Stimulated activated CD8-positive, alpha-beta memory T cell treated with anti-CD3 and anti-CD28 coated beads, Interleukin-4, amount 100 ng/mL, for 4 hours (primary cell): ENCODE measurements around the gene SHD.

Experiments used
- DNase-seq, 2 donors: peaks; one replicate each; pipeline ENCODE4 v3.0.0-alpha.2; 2020; ENCODE audit warnings: low read depth in 2 of 2, low spot score in 1 of 2

Gene SHD

DNA sequence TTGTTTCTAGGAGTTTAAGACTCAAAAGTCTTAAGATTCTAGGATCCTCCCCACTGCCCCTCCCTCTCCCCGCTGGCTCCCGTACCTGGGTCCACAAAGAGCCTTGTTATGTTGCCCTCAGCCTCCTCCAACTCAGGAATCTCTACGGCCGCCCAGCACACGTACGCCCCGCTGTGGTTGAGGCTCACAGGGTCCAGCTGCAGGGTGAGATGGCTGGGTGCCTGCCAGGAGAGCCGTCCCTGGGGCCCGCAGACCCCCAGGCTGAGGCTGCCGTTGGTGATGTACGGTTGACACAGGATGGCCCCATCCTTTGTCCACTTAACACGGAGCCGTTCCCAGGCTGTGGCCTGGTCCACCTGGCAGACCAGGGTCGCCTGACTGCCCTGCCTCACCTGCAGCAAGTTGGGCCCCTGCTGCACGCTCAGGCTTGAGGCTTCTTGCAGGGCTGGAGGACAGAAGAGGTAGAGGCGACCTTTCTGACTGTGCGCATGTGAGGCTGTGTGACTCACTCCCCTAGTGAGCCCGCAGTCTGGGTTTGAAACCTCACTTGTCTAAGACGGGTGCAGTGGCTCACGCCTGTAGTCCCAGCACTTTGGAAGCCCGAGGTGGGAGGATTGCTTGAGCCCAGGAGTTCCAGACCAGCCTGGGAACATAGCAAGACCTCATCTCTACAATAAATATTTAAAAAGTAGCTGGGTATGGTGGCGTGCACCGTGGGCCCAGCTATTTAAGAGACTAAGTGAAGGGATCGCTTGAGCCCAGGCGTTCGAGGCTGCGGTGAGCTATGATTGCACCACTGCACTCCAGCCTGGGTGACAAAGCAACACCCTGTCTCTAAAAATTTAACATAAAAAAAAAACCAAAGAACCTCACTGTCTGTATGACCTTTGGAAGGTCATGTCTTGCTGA lies 19.1 kb downstream of the SHD start:
- DNase-seq = no peak

DNA sequence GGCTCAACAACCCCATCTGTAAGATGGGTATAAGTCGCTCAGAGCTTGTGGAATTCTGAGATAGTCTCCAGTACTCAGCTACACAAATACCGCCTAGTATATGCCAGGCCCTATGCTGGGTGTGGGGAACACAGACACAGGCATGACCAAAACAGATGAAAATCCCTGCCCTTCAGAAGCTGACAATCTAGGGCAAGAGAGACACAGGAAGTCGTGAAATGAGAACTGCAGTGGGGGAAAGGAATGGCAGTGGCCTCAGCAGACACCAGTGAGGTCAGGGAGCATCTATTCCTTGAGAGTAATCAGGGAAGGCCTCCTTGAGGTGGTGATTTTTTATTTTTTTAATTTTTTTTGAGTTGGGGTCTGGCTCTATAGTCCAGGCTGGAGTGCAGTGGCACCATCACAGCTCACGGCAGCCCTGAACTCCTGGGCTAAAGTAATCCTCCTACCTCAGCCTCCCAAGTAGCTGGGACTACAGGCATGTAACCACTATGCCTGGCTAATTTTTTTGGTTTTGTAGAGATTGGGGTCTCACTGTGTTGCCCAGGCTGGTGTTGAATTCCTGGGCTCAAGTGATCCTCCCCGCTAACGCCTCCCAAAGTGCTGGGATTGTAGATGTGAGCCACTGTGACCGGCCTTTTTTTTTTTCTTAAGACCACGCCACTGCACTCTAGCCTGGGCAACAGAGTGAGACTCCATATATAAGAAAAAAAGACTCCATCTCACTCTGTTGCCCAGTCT lies 19.9 kb downstream of the SHD start:
- no peak for DNase-seq

DNA sequence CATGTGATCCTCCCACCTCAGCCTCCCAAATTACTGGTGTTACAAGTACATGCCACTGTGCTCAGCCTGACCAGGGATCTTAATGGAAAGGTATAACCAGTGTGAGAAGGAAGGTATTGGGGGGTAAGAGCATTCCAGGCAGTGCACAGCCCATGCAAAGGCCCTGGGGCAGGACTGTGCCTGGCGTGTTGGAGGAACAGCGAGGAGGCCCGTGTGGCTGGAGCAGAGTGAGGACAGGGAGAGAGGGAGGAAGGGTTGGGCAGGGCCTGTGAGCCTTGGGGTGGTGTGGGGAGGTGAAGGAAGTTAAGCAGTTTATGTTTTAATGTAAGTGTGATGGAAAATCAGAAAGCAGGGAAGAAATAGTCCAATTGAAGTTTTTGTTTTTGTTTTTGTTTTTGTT lies 21.5 kb downstream of the SHD start:
- no peak for DNase-seq

DNA sequence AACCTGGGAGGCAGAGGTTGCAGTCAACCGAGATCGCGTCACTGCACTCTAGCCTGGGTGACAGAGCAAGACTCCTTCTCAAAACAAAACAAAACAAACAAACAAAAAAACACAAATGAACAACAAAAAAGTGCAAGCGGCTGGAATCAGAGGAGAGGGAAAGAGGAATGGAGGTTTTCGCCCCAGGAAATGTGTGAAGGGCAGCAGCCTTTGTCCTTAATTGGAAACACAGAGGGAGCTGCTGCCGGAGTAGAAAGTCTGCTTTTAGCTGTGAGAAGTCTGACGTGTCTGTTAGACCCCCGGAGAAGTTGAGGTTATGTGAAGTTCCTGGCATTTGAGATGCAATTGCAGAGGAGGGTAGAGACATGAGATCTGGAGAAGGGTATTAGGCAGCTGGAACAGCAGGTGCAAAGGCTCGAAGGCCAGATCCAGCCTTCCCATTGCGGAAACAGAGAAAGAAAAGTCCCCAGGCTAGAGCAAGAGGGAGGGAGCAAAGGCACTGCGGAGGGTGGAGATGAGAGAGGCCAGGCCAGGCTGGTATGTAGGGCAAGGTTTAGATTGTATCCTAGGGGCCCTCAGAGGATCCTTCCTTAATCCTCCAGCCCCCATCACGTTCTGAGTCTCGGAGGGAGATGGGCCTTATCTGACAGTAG lies 22.6 kb downstream of the SHD start:
- no peak for DNase-seq

DNA sequence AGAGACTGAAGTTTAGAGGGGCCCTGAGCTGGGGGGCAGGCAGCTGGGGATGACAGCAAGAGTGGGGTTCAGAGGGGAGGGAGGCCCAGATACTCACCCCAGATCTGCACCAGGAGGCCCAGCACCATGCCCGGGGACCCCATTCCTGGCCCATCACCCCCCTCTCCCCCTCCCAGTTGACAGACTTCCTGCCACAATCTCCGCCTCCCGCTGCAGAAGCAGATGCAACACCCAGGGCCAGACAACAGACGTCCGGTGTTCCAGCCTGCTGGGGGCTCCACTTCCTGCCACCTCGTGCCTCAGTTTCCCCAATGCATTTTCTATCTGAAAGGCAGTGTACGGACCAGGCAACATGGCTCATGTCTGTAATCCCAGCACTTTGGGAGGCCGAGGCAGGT lies 23.2 kb downstream of the SHD start, which contains the start of gene TMIGD2:
TMIGD2 (minus strand) TSS at position 147 of the 398 bp plus-strand sequence; CDS start at position 143, 4 bp downstream.
- DNase-seq = no peak

DNA sequence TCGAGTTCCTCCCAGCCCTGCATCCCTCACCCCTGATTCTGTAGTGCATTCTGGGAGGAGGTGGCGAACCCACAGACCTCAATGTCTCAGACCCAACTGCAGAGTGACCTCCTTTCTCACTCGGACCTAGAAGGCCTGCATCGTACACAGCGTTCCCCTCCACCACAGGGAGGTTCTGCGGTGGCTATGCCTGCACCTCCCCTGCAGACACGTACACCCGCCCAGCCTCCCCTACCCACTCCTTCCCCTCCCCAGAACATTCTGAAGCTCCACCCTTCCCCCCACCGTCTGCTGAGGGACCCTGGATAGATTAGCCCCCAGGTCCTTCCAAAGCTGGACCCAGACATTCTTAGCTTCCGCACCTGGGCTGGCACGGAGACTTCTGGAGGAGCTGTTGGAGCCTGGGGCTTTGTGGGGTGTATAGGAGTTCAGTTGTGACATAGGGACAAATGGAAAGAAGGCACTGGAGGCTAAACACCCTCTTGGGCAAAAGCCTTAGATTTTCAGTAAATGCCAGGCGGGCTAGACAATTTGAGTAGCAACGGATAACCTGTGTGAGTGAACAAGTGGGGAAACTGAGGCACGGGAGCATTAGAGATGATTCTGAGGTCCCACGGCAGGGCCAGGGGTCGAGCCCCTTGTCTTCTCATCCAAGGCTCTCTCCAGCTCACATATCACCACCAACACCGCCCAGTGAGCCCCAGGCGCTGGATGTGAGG lies 24.9 kb downstream of the SHD start:
- DNase-seq = no peak

DNA sequence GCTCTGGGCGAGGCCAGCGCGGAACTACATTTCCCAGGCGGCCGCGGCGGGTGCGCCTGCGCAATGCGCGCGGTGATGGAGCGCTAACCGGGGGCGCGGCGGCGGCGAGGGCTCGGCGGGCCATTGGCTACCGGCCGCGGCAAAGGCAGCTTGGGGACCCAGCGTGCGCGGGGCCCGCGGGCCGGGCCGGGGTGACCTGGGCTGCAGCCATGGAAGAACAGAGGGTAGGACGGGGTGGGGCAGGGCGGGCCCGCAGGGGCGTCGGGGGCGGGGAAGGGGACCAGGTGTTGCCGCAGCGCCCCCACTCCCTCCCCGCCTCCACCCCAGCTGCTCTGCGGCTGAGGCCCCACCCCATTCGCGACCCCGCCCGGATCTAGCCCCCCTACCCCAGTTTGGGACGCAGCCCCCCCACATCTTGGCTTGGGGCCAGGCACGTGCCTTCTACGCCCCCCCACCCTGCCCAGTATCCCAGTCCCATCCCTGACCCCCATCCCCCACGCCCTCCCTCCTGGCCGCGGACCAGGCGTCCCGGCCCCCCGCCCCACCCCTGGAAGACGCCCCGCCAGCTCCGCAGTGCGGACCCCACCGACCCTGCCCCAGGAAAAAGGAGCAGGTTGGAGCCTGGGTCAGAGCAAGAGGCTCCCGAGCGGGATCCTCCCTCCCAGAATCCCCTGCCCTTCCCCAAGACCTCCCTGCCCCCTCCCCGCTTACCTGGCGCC lies 25.6 kb downstream of the SHD start, which contains the start of gene FSD1:
FSD1 (plus strand) TSS at position 61 of the 719 bp plus-strand sequence; CDS start at position 210, 149 bp downstream.
- peak; percentile 24 to 27 for DNase-seq

DNA sequence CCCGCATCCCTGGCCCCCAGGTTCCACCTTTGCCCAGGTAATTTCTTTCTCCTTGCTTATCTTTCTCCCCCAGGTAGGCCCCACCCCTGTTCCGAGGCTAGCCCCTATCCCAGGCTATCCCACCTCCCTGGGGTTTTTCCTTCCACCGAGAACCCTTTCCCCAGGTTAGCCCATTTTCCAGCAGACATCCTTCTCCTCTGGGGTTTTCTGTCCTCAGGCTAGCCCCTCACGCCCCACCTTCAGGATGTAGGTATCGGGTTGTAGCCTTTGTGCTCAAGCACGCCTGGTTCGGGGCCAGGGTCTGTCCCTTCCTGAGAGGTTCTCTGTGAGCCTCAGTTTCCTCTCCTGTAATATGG lies 26.2 kb downstream of the SHD start:
- no peak for DNase-seq

DNA sequence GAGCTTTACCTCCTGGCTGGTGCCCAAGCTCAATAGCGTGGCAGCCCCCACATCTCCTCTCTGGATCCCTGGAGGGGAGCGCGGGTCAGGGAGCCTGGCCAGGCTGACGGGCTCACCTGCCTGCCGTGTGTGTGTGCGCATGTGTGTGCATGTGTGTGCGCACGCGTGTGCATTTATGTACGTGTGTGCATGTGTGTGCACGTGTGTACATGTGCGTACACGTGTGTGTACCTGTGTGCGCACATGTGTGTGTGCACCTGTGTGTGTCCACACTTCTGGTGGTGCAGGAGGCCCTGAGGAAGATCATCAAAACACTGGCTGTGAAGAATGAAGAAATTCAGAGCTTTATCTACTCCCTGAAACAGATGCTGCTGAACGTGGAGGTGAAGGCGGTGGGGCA lies 26.6 kb downstream of the SHD start:
- DNase-seq = no peak

DNA sequence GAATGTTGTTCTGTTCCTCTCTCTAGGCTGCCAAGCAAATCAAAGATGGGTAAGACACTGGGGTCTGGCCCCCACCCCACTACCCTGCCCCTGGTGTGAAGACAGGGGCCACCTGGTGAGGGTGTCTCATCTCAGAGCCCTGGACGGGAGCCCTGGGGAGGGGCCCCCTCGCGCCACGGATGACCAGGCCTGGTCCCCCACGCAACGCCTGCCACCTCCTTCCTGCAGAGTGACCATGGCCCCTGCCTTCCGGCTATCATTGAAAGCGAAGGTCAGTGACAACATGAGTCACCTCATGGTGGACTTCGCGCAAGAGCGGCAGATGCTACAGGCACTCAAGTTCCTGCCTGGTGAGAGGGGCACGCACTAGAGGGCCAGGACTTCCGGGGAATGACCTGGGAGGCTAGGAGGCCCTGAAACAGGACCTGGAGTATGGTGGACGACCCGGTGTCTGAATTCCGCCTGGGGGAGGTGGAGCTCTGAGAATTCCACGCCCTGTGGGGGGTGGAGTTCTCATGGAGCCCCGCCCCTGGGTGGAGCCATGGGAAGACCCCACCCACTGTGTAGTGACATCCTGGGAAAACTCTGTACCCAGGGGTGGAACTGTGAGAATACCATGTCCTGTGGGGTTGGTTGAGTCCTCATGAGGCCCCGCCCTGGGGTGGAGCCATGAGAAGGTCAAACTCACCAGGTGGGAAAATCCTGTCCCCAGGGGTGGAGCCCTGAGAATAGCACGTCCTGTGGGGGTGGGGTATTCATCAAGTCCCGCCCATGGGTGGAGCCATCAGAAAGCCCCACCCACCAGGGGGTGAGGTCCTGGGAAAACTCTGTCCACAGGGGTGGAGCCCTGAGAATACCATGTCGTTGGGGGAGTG lies 31.4 kb downstream of the SHD start:
- DNase-seq = no peak

DNA sequence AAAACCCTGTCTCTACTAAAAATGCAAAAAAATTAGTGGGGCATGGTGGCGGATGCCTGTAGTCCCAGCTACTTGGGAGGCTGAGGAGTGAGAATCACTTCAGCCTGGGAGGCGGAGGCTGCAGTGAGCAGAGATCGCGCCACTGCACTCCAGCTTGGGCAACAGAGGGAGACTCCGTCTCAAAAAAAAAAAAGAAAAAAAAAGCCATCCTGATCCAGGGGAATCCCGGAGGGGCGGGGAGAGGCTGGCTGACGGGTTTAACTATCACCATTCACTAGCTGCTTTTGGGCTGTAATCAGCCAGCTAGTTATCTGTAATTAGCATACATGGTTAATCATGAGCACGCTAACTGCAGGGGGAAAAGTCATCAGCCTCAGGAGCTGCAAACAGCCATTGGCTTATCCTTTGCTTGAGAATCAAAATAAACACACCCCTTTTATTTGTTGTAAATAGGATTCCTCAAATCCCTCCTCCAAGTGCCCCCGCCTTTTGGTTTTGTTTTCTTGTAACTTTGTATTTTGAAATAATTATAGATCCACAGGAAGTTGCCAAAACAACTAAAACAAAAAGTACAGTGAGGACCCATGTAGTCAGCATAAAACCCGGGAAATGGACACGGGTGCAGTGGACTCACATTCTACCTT lies 34.9 kb downstream of the SHD start:
- no peak for DNase-seq

DNA sequence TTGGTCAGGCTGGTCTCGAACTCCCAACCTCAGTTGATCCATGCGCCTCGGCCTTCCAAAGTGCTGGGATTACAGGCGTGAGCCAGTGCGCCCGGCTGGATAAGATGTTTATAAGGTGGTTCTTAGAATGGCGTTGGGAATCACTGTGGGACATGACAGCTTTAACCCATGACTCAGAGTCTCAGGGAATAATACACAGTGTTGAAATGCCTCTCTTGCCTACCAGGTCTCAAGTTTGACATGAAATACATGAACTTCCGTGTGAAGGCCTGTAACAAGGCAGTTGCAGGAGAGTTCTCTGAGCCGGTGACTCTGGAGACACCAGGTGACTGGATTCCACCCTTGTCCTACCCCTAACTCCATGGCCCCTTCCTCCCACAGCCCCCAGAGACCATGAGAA lies 37.9 kb downstream of the SHD start:
- no peak for DNase-seq

DNA sequence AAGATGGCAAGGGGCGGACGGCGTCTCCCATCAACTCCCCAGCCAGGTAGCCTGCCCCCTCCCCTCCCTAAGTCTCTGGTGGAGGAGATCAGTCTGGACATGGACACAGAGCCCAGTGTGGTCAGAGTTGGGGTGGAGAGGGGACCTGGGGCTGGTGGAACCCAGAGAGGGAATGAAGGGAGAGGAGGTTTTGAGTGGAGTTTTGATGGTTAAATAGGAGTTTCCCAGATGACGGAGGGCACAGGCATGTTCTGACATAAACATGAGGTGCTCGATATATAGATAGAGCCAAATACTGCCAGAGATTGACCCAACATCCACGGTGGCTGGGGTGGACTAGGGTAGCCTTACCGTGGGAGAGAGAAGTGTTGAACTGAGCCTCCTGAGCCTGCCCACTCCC lies 39.4 kb downstream of the SHD start:
- DNase-seq = no peak

DNA sequence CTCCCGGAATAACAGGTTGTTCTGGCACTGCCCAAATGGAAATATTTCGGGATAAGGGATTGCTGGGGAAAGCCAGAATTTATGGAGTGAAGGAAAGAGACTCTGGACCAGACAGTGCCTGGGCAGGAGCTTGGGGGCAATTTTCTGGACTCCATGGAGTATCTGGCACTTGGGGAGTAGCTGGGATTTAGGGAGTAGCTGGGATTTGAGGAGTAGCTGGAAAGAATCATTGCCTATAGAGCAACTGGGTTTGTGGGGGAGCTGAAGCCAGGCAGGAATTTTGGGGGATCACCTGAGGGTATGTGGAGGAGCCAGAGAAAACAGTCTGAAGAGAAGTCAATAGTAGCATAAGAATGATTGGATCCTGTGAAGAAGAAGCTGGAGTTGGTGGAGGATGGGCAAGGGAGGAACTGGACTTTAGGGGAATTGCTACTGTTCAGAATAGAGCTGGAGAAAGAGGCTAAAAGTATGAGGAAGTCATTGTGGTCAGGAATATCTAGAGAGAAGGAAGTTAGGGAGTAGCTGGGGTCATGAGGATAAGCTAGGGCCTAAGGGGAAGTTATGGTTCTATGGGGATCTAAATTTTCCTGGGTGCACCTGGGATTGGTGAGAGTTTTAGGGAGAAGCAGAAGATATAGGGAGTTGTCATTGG lies 40.1 kb downstream of the SHD start:
- no peak for DNase-seq

DNA sequence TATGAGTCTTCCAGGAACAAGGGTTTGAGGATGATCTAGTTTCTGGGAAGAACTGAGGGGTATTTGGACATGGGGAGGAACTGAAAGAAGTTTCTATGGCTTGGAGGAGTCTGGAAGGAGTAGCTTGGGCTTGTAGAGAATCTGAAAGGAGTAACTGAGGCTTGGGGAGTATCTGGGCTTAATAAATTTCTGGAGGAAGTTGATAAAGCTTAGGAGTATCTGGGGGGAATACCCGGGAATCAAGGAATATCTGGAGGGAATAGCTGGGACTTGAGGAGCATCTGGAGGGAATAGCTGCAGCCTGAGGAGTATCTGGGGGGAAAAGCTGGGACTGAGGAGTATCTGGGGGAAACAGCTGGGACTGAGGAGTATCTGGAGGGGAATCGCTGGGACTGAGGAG lies 41.4 kb downstream of the SHD start:
- DNase-seq = no peak

DNA sequence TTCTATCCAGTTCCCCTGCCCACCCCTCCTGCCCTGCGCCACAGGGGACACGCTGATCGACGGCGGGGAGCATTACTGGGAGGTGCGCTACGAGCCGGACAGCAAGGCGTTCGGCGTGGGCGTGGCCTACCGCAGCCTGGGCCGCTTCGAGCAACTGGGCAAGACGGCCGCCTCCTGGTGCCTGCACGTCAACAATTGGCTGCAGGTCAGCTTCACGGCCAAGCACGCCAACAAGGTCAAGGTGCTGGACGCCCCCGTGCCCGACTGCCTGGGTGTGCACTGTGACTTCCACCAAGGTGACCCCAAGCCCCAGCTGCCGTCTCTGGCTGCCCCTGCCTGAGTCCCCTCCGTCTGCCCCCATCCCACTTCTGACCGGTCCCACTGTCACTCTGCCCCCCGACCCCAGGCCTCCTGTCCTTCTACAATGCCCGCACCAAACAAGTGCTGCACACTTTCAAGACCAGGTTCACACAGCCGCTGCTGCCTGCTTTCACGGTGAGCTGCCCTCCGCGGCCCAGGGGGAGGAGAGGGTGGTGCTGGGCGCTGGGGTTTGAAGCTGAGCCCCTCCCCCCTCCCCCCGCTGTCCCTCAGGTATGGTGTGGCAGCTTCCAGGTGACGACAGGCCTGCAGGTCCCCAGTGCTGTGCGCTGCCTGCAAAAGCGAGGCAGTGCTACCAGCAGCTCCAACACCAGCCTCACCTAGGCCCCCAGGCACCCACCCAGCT lies 44.0 kb downstream of the SHD start:
- no peak for DNase-seq

DNA sequence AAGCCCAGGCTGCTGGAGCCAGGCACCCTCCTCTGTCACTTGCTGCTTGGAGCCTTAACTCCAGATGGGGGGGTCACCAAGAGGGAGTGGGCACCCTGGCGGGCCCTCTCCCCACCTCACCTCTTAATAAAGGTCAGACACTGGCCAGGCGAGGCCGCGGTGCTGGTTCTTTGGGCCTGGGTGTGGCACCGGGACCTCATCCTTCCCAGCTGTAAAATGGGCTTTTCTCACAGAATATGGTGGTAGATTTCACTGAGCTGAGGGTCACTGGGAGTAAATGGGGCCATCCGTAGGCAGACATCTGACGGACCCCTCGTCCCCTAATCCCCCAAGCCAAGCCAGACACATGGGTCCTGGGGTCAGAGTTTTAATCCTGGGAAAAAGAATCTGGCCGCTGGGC lies 44.6 kb downstream of the SHD start:
- no peak for DNase-seq

DNA sequence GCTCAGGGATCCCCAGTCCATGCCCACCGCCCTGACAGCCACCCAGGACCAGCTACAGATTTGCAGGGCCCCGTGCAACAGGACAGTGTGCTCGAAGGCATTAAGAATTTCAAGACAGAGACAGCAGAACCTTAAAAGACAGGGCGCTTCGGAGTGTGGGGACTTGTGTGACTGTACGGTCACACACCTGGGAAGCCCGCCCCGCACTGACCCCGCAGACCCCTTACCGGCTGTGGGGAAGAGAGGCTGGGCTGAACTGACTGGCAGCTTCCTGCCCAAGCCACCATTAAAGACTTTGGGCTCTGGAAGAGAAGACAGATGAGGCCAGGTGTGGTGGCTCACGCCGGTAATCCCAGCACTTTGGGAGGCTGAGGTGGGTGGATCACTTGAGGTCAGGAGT lies 45.2 kb downstream of the SHD start:
- no peak for DNase-seq
